H1 (cell line): ENCODE results near the gene CACNA2D3. TPM values are rescaled to one million over a fixed set of nuclear protein-coding genes. Genes with fewer than 3 reads are reported as not detected.

ENCODE experiments used
- CTCF ChIA-PET: fragments of 300-600 bp; sonication (Branson Sonifier 250); formaldehyde crosslinking; loops from one replicate; lab custom pipeline; 2021; ENCODE audit not compliant: partially characterized antibody; lab: Charles Lee
- POLR2A ChIA-PET: fragments of 300-600 bp; sonication (Branson Sonifier 250); formaldehyde crosslinking; loops from one replicate; lab custom pipeline; 2021; ENCODE audit warnings: inconsistent platforms; ENCODE audit not compliant: partially characterized antibody; lab: Charles Lee
- DNase-seq, 2 experiments: peaks; one replicate each; pipeline versions ENCODE4 v3.0.0 to v3.0.0-alpha.2; 2010 to 2022; ENCODE audit warnings: low spot score in 2 of 2, low read depth in 1 of 2, mixed read lengths in 1 of 2
- FAIRE-seq: peaks from 2 replicates; lab custom pipeline; 2011; peaks lifted over from hg19 to GRCh38; lab: Jason Lieb, UNC
- H2AFZ ChIP-seq: 2 replicates; pipeline ENCODE4 v1.8.1; 2012; ENCODE audit warnings: low read length, inconsistent platforms
- H2AK5ac ChIP-seq: 2 replicates; pipeline ENCODE4 v1.6.1; 2013; ENCODE audit warnings: low read depth, low read length
- H2BK120ac ChIP-seq: replicated peaks from 2 replicates; pipeline ENCODE3; 2013; ENCODE audit warnings: low read depth, low read length, inconsistent platforms
- H2BK12ac ChIP-seq: 2 replicates; pipeline ENCODE4 v1.6.1; 2013; ENCODE audit warnings: low read depth, low read length
- H2BK15ac ChIP-seq: 2 replicates; pipeline ENCODE4 v1.6.1; 2013; ENCODE audit warnings: low read length
- H2BK20ac ChIP-seq: 2 replicates; pipeline ENCODE4 v1.6.1; 2013; ENCODE audit warnings: low read length
- H2BK5ac ChIP-seq: 2 replicates; pipeline ENCODE4 v1.6.1; 2013; ENCODE audit warnings: low read depth, low read length
- H3K14ac ChIP-seq: 2 replicates; pipeline ENCODE4 v1.6.1; 2013; ENCODE audit warnings: inconsistent platforms; ENCODE audit not compliant: insufficient read length
- H3K18ac ChIP-seq: 2 replicates; pipeline ENCODE4 v1.6.1; 2013; ENCODE audit warnings: low read length; ENCODE audit errors: extremely low read depth
- H3K23ac ChIP-seq: 2 replicates; pipeline ENCODE4 v1.6.1; 2013; ENCODE audit warnings: inconsistent platforms; ENCODE audit not compliant: insufficient read length
- H3K23me2 ChIP-seq: 2 replicates; pipeline ENCODE4 v1.6.1; 2013; ENCODE audit warnings: low read depth, low read length
- H3K27ac ChIP-seq: 2 replicates; pipeline ENCODE4 v1.6.1; 2011; ENCODE audit warnings: low read depth, low read length, inconsistent platforms
- H3K27me3 ChIP-seq, 4 experiments: replicated peaks in 1 of 4; 1 replicate in 1 of 4; 2 replicates in 3 of 4; pipeline versions ENCODE4 v1.6.1 to v1.8.1; 2011 to 2013; ENCODE audit warnings: low read length in 3 of 4, mild to moderate bottlenecking in 3 of 4, inconsistent platforms in 2 of 4, mixed read lengths in 2 of 4, moderate library complexity in 1 of 4; ENCODE audit not compliant: control insufficient read depth in 3 of 4, insufficient read depth in 3 of 4; ENCODE audit errors: extremely low read depth in 1 of 4
- H3K36me3 ChIP-seq, 4 experiments: 2 replicates each; pipeline versions ENCODE4 v1.6.1 to v1.8.1; 2011 to 2013; ENCODE audit warnings: mild to moderate bottlenecking in 4 of 4, low read length in 3 of 4, moderate library complexity in 2 of 4, control low read depth in 1 of 4, inconsistent platforms in 1 of 4; ENCODE audit not compliant: insufficient read depth in 4 of 4, control insufficient read depth in 2 of 4
- H3K4ac ChIP-seq: replicated peaks from 2 replicates; pipeline ENCODE3; 2013; ENCODE audit warnings: low read length, low read depth, mixed read lengths, inconsistent platforms; ENCODE audit not compliant: insufficient read length
- H3K4me1 ChIP-seq, 4 experiments: replicated peaks in 1 of 4; 1 replicate in 1 of 4; 2 replicates in 3 of 4; pipeline versions ENCODE4 v1.6.1 to v1.8.1; 2011 to 2013; ENCODE audit warnings: low read length in 3 of 4, inconsistent platforms in 2 of 4, mixed read lengths in 1 of 4; ENCODE audit not compliant: insufficient read depth in 4 of 4, control insufficient read depth in 3 of 4
- H3K4me2 ChIP-seq, 2 experiments: 2 replicates each; pipeline versions ENCODE4 v1.6.1 to v1.8.1; 2011 to 2013; ENCODE audit warnings: low read depth in 2 of 2, low read length in 2 of 2, control low read depth in 1 of 2, inconsistent platforms in 1 of 2, mild to moderate bottlenecking in 1 of 2; ENCODE audit not compliant: insufficient read depth in 1 of 2
- H3K4me3 ChIP-seq, 4 experiments: fragments of 200-600, 300-600 bp in 1 of 4; sonication (generic), shearing (Covaris generic), sonication (Bioruptor Twin) in 1 of 4; 2 replicates each; pipeline versions ENCODE4 v1.5.1 to v1.8.1; 2011 to 2016; ENCODE audit warnings: low read length in 4 of 4, low read depth in 3 of 4, control low read depth in 2 of 4, inconsistent platforms in 2 of 4, mild to moderate bottlenecking in 2 of 4, mixed read lengths in 1 of 4, moderate library complexity in 1 of 4; ENCODE audit not compliant: insufficient read depth in 2 of 4; ENCODE audit errors: extremely low read depth in 1 of 4
- H3K56ac ChIP-seq: replicated peaks from 2 replicates; pipeline ENCODE3; 2013; ENCODE audit warnings: low read depth, mild to moderate bottlenecking, mixed read lengths, low read length, inconsistent platforms; ENCODE audit not compliant: insufficient read length
- H3K79me1 ChIP-seq: 2 replicates; pipeline ENCODE4 v1.6.1; 2013; ENCODE audit warnings: low read depth, low read length, control low read depth
- H3K79me2 ChIP-seq, 2 experiments: 2 replicates each; pipeline versions ENCODE4 v1.6.1 to v1.8.1; 2012 to 2013; ENCODE audit warnings: low read length in 2 of 2, mild to moderate bottlenecking in 2 of 2, inconsistent platforms in 1 of 2; ENCODE audit not compliant: insufficient read depth in 2 of 2, control insufficient read depth in 1 of 2
- H3K9ac ChIP-seq, 4 experiments: replicated peaks in 1 of 4; 1 replicate in 1 of 4; 2 replicates in 3 of 4; pipeline versions ENCODE4 v1.6.1 to v1.8.1; 2011 to 2013; ENCODE audit warnings: low read depth in 3 of 4, low read length in 3 of 4, control low read depth in 2 of 4, mild to moderate bottlenecking in 2 of 4, moderate library complexity in 2 of 4, inconsistent platforms in 1 of 4; ENCODE audit errors: extremely low read depth in 1 of 4
- H3K9me3 ChIP-seq, 2 experiments: 2 replicates each; pipeline versions ENCODE4 v1.6.1 to v1.8.1; 2012 to 2013; ENCODE audit warnings: mild to moderate bottlenecking in 2 of 2, moderate library complexity in 2 of 2, control low read depth in 1 of 2, inconsistent platforms in 1 of 2, low read depth in 1 of 2, low read length in 1 of 2, mixed read lengths in 1 of 2; ENCODE audit not compliant: insufficient read depth in 2 of 2
- H4K20me1 ChIP-seq, 2 experiments: replicated peaks in 1 of 2; 2 replicates each; pipeline versions ENCODE3 to v1.8.1; 2011 to 2013; ENCODE audit warnings: inconsistent platforms in 2 of 2, low read length in 2 of 2, mild to moderate bottlenecking in 1 of 2; ENCODE audit not compliant: insufficient read depth in 2 of 2, control insufficient read depth in 1 of 2
- H4K5ac ChIP-seq: 2 replicates; pipeline ENCODE4 v1.6.1; 2013; ENCODE audit warnings: low read length, low read depth, mixed read lengths, inconsistent platforms; ENCODE audit not compliant: insufficient read length
- H4K8ac ChIP-seq: 2 replicates; pipeline ENCODE4 v1.8.0; 2013; ENCODE audit warnings: mild to moderate bottlenecking, moderate library complexity, low read length, inconsistent platforms; ENCODE audit not compliant: insufficient read depth; ENCODE audit errors: extremely low read depth
- H4K91ac ChIP-seq: replicated peaks from 2 replicates; pipeline ENCODE3; 2013; ENCODE audit warnings: low read length, mixed read lengths, inconsistent platforms; ENCODE audit not compliant: insufficient read length
- CREB1 ChIP-seq: IDR thresholded peaks from 2 replicates; pipeline ENCODE4 v1.6.1; 2012; ENCODE audit warnings: inconsistent platforms
- HDAC6 ChIP-seq: IDR thresholded peaks from one replicate; pipeline ENCODE4 v1.7.1; 2012; ENCODE audit warnings: low read depth, mild to moderate bottlenecking, inconsistent platforms, low read length, moderate library complexity
- SUZ12 ChIP-seq: fragments of 200-600 bp; sonication (generic); IDR thresholded peaks from 2 replicates; pipeline ENCODE4 v1.6.1; 2012; ENCODE audit warnings: mild to moderate bottlenecking, inconsistent platforms, low read length, moderate library complexity, mixed read lengths
- WGBS, 2 experiments: shearing (Covaris generic) in 1 of 2; methylation state at CpG; one replicate each; pipeline versions ENCODE4 v1.1.6 to v1.1.7; 2013 to 2015; ENCODE audit warnings: low lambda C conversion rate in 2 of 2, mixed read lengths in 2 of 2, inconsistent platforms in 1 of 2, low coverage in 1 of 2, missing lambda C conversion rate in 1 of 2; ENCODE audit not compliant: insufficient replicate concordance in 2 of 2, insufficient coverage in 1 of 2, insufficient read length in 1 of 2; ENCODE audit errors: extremely low coverage in 1 of 2, missing lambda C conversion rate in 1 of 2; 5-methylcytosine and 5-hydroxymethylcytosine counted together
- polyA plus RNA-seq, 7 experiments: library from polyadenylated mRNA; depleted of rRNA in 3 of 7; stranded (reverse) in 5 of 7; unstranded in 2 of 7; fragments of >200 nt in 5 of 7; fragments of 200-250 nt in 2 of 7; gene quantifications; 1 replicate in 5 of 7; 2 replicates in 1 of 7; 4 replicates in 1 of 7; pipeline versions ENCODE4 v1.2.1 to v1.2.3, GENCODE V29; 2011 to 2013; ENCODE audit warnings: missing spikeins in 2 of 7, mixed read lengths in 2 of 7
- total RNA-seq: library from RNA; stranded (reverse); fragmentation: NEBNext Ultra II Directional; extraction: Animal tissue kit (Norgen Biotek cat#: 25700); gene quantifications from 2 replicates; pipeline ENCODE4 v1.2.1, GENCODE V29; 2021
- TF ChIP-seq, protein P1 (sequence below): IDR thresholded peaks from 2 replicates; pipeline ENCODE4 v1.6.1; 2011; ENCODE audit warnings: low read depth, mild to moderate bottlenecking, low read length; ENCODE audit not compliant: insufficient read depth

The CACNA2D3 gene
- total and polyA plus RNA-seq, 2 of the 8 experiments (the other 6 are each of a cell fraction or from before 2014, with no cell fraction given) = 1.5 to 1.8 TPM

DNA sequence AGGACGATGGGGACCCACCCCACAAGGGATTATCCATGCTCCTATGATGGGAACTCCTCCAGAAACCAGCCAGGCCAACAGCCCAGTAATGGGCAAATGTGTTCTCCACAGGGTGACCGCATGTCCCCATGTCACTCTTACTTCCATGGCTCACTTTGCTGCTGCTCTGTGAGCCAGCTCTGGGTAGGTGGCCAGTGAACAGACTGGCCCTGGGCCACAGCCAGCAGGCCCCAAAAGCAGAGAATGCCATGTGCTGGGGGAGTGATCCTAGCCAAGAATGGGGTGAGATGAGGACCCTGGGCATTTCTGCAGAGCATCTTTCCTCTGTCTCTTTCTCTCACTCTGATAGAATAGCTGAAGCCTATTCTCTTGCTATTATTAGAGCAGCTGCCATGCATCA lies 414.1 kb downstream of the CACNA2D3 start:
- H2BK20ac ChIP-seq = no peak overlapping the region
- H3K56ac ChIP-seq = no peak overlapping the region
- H2AK5ac ChIP-seq = no peak overlapping the region
- H3K9ac ChIP-seq = no peak overlapping the region
- no peak overlapping the region for H3K14ac ChIP-seq
- no peak overlapping the region for H2BK12ac ChIP-seq
- no peak overlapping the region for H3K4me2 ChIP-seq
- TF ChIP-seq HDAC6 = no peak
- TF ChIP-seq, protein P1, sequence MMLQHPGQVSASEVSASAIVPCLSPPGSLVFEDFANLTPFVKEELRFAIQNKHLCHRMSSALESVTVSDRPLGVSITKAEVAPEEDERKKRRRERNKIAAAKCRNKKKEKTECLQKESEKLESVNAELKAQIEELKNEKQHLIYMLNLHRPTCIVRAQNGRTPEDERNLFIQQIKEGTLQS = no peak
- TF ChIP-seq SUZ12 = no peak
- no peak for TF ChIP-seq CREB1
- H3K4me1 ChIP-seq = peaks cover 0 to 1% (median 0%) of the 10 kb centered on the region in 4 experiments; a peak in 1 of 7 replicates
- no peaks in the 10 kb centered on the region for H3K9me3 ChIP-seq
- DNase-seq (no peak), FAIRE-seq (no peak)
- CTCF ChIA-PET = interaction anchor here (0.6 to 4.2 kb wide), 6 partner anchors 10 to 837 kb away, joined by 3 to 23 read pairs (median 4); no protein-coding TSS in a partner anchor
- no peak overlapping the region for H3K4me3 ChIP-seq
- H3K79me2 ChIP-seq = no peaks in the 10 kb centered on the region
- H3K36me3 ChIP-seq = no peaks in the 10 kb centered on the region
- H4K5ac ChIP-seq = no peak overlapping the region
- no peak overlapping the region for H4K91ac ChIP-seq
- H3K18ac ChIP-seq = no peak overlapping the region
- H3K4ac ChIP-seq = no peak overlapping the region
- POLR2A ChIA-PET = interaction anchor here (0.6 to 5.9 kb wide), 3 partner anchors 9 to 180 kb away, joined by 3 to 49 read pairs (median 3); no protein-coding TSS in a partner anchor
- H3K23ac ChIP-seq = no peak overlapping the region
- no peak overlapping the region for H2BK5ac ChIP-seq
- no peak overlapping the region for H2AFZ ChIP-seq
- H3K23me2 ChIP-seq = peaks cover 2% of the 10 kb centered on the region; the same call in 1 of the 2 replicates
- H3K79me1 ChIP-seq = no peaks in the 10 kb centered on the region
- H2BK15ac ChIP-seq = no peak overlapping the region
- H3K27ac ChIP-seq = no peak overlapping the region
- H4K8ac ChIP-seq = no peak overlapping the region
- 92% methylated on average over 2 of the region's 2 CpGs; no CpG with 5 or more reads in 1 of the 2 experiments for WGBS, 2 experiments
- H3K27me3 ChIP-seq = no peaks in the 10 kb centered on the region
- no peaks in the 10 kb centered on the region for H4K20me1 ChIP-seq
- H2BK120ac ChIP-seq = no peak overlapping the region
